Stimulated activated CD4-positive, alpha-beta T cell treated with anti-CD3 and anti-CD28 coated beads, TNF-alpha, amount 100 ng/mL, for 24 hours (primary cell): ENCODE measurements around the gene CFHR5.
"Not testable (repeated sequence)": the region's sequence is repeated elsewhere in the genome, so short reads cannot be mapped to it uniquely, and the experiment has no call there.

Source experiments
- DNase-seq, 3 experiments: peaks; one replicate each; pipeline ENCODE4 v3.0.0-alpha.2; 2020; ENCODE audit warnings: low read depth in 3 of 3

CFHR5 gene

DNA sequence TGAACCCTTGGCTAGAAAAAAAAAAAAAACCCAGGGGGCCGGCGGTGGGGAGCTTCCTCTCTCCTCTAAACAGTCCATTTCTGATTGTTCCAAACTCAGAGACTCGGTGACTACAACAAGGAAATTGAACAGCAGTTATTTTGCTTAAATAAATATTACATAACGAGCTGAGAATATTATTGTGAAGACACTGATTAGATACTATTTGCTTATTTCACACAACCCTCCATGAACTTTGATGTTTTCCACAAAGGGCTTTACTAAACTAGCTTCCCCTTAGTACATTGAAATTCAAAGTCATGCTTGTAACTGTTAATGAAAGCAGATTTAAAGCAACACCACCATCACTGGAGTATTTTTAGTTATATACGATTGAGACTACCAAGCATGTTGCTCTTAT, at the start of gene CFHR5:
Gene CFHR5 (plus strand): TSS at position 279 of the 400 bp plus-strand sequence. CDS start 109 bp downstream, at position 388.
- DNase-seq, result no peak

DNA sequence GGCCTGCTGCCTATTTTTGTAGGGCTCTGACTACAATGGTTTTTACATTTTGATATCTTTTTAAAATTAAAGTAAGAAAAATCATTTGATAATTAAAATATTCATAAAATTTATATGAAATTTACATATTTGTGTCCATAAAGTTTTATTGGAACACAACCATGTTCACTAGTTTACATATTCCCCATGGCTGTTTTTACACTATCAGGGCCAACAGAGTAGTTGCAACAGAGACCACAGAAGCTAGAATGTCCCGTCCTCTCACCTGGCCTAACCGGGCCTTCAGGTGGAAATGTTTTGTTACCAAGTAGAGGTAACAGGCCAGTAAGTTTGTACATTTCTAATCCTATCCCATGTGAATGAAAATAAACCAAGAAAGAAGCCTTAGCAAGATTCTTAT, 44.5 kb upstream of the CFHR5 start:
- DNase-seq, result not testable (repeated sequence)

DNA sequence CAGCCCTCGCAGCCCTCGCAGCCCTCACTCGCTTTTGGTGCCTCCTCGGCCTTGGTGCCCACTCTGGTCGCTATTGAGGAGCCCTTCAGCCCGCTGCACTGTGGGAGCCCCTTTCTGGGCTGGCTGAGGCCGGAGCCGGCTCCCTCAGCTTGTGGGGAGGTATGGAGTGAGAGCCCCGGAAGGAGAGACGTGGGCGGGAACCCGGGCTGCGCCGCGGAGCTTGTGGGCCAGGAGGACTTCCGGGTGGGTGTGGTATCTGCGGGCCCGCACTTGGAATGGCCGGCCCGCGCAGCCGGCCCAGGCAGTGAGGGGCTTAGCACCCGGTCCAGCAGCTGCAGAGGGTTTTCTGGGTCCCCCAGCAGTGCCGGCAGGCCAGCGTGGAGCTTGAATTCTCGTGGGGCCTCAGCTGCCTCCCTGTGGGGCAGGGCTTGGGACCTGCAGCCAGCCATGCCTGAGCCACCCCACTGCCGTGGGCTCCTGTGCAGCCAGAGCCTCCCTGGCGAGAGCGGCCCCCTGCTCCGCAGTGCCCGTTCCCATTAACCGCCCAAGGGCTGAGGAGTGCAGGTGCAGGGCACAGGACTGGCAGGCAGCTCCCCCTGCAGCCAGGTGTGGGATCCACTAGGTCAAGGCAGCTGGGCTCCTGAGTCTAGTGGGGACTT, 43.7 kb upstream of the CFHR5 start:
- DNase-seq, result no peak

DNA sequence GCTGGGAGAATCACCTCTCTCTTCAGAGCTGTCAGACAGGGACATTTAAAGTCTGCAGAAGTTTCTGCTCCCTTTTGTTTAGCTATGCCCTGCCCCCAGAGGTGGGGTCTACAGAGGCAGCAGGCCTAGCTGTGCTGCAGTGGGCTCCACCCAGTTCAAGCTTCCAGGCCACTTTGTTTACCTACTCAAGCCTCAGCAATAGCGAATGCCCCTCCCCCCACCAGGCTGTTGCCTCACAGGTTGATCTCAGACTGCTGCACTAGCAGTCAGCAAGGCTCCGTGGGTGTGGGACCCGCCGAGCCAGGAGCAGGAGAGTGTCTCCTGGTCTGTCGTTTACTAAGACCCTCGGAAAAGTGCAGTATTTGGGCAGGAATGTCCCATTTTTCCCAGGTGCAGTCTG, 35.9 kb upstream of the CFHR5 start:
- DNase-seq, result not testable (repeated sequence)

DNA sequence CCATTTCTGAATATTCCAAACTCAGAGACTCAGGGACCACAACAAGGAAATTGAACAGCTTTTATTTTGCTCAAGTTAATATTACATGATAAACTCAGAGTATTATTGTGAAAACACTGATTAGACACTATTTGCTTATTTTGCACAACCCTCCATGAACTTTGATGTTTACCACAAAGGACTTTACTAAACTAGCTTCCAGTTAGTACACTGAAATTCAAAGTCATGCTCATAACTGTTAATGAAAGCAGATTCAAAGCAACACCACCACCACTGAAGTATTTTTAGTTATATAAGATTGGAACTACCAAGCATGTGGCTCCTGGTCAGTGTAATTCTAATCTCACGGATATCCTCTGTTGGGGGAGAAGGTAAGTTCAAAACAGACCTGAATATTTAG, 33.8 kb upstream of the CFHR5 start, which contains the start of gene CFHR2:
Gene CFHR2 (plus strand): TSS at position 171 of the 400 bp plus-strand sequence. CDS start 143 bp downstream, at position 314.
- DNase-seq, result not testable (repeated sequence)

DNA sequence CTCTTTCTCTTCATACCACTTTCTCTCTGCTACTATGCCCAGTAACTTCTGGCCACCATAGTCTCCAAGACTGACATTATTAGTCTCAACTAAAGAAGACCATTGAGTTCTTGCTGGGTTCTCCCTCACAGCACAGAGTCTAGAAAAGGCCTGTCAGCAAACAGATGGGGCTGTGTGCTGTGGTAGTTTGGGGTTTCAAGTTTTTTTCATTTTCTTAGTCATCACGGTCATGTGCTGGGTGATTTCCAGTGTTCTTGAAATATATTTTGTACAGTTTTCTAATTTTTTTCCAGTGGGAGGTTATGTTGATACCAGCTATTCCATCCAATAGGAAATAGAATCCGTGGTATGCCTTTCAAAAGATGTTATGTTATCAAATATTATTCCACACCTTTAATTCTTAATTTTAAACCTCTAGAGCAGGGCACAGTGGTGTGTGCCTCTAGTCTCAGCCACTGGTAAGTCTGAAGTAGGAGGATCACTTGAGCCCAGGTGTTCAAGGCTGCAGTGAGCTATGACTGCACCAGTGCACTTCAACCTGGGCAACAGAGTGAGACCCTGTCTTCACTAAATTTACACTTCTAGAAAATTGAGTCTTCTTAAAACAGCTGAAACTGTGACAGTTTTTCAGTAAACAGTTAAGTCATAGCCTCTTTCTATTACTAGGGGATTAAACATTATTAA, 25.5 kb upstream of the CFHR5 start:
- DNase-seq, result no peak

DNA sequence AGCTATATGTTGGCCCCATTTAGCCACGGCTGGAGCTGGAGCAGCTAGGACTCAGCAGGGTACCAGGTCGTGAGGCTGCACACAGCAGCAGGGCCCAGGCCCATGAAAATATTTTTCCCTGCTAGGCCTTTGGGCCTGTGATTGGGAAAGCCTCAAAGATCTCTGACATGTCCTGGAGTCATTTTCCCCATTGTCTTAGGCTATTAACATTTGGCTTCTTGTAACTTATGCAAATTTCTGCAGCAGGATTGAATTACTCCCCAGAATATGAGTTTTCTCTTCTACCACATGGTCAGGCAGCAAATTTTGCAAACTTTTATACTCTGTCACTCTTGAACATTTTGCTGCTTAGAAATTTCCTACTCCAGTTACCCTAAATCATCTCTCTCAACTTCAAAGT, 22.6 kb upstream of the CFHR5 start:
- no peak for DNase-seq

DNA sequence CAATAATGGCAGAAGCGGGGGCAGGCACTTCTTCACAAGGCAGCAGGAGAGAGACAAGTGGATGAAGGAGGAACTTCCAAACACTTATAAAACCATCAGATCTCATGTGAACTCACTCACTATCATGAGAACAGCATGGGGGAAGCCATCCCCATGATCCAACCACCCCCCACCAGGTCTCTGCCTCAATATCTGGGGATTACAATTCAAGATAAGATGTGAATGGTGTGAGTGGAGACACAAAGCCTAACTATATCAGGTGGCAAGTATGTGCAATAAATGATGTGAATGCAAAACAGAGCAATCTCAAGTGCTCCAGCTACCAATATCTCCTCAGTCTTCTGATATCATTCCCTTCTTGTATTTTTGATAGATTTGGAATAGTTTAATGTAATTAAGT, 21.4 kb upstream of the CFHR5 start:
- DNase-seq, result no peak

DNA sequence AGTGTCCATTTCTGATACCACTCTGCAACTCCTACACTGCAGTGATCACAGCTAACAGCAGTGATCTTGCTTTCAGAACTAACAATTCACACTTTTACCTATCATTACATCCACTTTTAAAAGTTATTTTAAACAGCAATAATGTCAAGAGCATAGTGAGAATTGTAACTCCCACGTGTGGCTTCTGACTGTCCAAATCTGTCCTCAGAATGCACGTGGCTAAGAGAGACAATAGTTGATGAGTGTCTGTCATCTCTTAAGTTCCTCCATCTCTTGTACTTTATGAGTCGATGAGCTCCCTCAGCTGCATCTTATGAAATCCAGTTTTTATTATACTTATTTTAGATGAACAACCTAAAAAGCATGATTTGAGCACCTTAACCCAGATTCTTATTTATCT, 16.5 kb upstream of the CFHR5 start:
- no peak for DNase-seq

DNA sequence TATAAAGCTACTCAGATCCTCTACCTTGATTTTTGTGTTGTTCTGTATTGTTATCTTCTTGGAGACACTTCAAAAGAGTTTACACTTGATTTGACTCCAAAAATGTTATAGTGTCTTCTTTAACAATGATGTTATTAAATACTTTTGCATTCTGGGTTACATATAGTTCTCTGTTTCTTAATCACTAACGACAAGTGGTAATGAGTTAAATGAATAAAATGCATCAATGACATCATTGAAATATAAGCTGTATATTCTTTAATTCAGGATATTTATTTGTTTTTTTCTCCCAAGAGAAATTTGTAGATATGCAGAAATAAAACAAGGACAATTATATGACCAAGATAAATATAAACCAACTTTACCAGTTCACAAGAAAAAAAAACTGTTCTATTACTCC, 7.2 kb upstream of the CFHR5 start:
- DNase-seq, result no peak

DNA sequence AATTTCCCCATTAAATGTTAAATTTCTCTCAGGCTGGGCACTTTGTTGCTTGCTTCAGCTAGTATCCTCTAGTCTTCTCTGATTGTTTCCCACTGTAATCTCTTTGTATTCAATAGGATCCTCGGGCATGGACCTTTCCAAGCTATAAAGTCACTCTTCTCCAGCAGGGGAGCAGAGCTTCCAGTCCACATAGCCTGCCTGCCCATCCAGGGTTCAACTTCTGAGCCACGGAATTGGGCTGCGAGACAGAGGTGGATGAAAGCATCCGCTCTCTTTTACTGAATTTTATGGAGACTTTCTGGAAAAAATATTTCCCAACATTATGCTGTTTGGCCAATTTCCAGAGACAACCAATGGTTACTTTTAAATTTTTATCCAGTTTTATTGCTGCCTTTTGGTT, 1.1 kb upstream of the CFHR5 start:
- DNase-seq, result no peak

DNA sequence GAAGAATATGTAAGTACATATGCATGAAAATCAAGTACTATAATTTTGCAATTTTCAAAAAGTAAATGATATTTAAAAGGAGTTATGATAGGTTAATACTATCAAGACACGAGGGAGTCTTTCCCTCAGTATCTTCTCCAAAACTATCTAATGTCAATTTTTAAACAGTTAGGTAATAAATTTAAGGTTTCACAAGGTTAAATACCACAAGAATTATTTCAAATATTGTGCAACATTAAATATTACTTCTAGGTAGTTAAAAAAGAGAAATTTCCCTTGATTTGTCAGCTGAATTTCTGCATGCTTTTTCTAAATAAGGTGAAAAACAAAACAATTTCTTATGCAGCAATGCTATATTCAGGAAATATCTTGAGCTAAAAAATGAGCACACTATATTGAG, 3.5 kb downstream of the CFHR5 start:
- no peak for DNase-seq

DNA sequence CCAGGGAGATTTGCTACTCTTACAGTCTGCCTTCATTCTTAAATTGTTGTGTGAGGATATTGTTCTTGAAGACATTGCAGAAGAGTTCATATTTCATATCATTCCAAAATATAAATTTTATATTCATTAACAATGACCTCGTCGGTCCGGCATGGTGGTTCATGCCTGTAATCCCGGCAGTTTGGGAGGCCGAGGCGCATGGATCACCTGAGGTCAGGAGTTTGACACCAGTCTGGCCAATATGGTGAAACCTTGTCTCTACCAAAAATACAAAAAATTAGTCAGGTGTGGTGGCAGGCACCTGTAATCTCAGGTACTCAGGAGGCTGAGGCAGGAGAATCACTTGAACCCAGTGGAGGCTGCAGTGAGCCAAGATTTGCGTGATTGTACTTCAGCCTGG, 4.9 kb downstream of the CFHR5 start:
- DNase-seq, result not testable (repeated sequence)

DNA sequence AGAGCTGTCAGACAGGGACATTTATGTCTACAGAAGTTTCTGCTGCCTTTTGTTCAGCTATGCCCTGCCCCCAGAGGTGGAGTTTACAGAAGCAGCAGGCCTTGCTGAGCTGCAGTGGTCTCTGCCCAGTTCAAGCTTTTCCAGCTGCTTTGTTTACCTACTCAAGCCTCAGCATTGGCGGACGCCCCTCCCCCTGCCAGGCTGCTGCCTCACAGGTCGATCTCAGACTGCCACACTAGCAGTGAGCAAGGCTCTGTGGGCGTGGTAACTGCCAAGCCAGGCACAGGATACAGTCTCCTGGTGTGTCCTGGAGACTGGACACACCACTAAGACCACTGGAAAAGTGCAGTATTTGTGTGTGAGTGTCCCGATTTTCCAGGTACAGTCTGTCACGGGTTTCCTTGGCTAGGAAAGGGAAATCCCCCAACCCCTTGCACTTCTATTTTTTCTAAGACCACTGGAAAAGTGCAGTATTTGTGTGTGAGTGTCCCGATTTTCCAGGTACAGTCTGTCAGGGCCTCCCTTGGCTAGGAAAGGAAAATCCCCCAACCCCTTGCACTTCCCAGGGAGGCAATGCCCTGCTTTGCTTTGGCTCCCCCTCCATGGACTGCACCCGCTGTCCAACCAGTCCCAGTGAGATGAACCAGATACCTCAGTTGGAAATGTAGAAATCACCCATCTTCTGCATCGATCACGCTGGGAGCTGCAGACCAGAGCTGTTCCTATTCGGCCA, 14.7 kb downstream of the CFHR5 start:
- not testable (repeated sequence) for DNase-seq

DNA sequence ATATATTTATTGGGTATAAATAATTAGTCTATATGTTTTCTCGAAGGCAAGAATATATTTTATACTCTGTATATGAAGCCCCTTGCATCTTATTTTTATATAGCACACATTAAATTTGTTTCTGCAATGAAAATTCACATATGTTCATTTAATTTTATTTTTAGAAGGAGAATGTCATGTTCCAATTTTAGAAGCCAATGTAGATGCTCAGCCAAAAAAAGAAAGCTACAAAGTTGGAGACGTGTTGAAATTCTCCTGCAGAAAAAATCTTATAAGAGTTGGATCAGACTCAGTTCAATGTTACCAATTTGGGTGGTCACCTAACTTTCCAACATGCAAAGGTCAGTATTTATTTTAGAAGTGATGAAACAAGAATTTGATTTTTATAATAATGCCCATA, 16.6 kb downstream of the CFHR5 start:
- DNase-seq, result no peak

DNA sequence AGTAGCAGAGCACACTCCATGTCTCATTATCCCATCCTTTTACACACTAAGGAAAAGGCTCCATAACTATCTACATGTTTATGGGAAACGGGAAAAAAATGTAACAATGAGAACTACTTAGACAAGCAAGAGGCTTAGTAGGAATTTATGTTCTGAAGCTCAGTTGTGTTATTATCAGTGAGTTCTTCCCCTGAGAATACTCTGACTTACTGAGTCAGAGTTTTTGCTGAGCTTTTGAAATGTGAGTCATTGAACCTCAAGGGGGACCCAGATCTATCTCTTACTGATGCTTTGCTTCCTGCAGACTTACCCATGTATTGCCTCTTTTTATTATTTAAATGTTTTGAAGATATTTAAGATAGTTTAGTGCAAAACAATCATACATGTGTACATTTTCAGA, 20.1 kb downstream of the CFHR5 start:
- DNase-seq, result no peak

DNA sequence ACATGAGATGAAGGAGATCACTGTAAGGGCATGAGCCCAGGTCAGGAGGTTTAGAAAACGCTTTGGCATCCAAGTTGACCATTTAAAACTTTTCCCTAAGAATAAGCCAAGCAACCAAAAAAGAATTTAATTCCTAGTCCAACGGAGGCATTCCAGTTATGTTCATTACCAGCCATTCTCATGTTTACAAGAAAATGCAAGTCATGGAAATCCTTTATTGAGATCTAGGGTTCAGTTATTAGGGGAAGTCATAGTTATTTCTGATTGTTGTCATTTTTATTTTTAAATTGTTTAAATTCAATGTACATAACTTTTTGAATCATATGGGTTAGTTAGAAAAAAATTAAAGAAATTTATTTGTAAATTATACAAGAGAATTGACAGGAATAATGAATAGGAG, 24.5 kb downstream of the CFHR5 start:
- no peak for DNase-seq

DNA sequence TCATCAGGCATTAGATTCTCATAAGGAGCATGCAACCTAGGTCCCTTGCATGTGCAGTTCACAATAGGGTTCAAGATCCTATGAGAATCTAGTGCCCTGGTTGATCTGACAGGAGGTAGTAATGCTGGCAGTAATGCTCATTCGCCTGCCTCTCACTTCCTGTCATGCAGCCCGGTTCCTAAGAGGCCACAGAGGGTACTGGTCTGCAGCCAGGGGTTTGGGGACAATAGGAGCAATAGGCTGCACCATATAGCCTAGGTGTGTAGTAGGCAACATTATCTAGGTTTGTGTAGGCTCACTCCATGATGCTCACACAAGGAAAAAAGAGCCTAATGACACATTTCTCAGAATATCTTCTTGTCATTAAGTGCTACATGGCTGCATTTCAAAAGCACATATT, 25.8 kb downstream of the CFHR5 start:
- DNase-seq, result no peak

DNA sequence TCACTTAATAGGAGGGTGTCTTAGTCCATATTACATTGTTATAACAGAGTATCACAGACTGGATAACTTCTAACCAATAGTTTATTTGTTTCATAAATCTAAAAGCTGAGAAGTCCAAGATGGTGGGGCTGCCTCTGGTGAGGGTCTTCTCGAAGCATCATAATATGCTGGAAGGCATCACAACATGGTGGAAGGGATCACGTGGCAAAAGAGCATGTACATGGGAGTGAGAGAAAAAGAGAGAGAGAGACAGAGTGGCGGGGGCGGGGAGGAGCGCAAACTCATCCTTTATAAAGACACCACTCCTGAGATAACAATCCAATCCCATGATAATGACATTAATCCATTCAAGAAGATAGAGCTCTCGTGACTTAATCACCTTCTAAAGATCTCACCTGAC, 31.5 kb downstream of the CFHR5 start:
- DNase-seq, result no peak

DNA sequence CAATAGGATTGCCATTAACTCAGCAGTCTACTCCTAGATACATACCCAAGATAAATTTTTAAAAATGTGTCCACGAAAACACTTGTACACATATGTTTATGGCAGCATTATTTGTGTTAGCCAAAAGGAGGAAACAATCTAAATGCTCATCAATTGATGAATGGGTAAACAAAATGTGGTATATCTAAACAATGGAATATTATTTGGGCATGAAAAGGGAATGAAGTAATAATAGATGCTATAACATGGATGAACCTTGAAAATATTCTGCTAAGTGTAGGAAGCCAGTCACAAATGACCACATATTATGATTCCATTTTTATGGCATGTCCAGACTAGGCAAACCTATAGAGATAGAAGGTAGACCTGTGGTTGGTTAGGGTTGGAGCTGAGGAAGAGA, 34.3 kb downstream of the CFHR5 start:
- no peak for DNase-seq

DNA sequence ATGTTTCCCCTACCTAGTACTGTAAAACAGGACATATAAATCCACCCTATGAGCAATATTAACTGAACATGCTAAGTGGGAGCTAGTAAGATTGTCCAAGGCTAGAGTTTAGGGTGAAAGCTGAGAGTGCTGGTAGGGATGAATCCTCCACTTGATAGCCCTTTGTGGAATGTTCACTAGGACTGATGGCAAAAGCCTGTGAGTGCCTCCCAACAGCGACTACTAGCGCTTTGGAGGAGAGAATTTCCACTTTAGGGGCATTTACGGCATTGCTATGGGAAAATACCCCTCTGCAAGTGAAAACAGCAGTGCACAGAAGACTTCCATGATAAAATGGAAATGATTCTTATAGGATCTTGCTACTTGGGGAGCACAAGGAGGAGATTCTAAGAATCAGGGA, 35.9 kb downstream of the CFHR5 start:
- no peak for DNase-seq

DNA sequence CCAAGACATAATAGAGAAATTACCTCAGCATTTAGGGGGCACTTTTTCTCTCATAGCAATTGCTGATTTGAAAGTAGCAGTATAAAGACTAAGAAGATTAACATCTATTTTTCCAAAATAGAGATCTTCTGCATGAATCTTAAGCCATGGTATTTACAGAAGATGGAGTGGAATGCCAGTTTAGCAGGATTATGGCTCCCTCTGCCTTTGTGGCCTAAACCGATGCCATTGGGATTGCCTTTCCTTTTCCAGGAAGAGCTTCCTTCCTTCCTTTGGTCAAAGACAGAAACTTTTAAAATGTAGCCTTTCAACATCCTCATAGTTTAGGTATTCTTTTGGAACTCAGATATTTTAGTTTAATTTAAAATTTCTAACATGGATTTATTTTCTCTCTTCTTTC, 39.4 kb downstream of the CFHR5 start:
- no peak for DNase-seq

DNA sequence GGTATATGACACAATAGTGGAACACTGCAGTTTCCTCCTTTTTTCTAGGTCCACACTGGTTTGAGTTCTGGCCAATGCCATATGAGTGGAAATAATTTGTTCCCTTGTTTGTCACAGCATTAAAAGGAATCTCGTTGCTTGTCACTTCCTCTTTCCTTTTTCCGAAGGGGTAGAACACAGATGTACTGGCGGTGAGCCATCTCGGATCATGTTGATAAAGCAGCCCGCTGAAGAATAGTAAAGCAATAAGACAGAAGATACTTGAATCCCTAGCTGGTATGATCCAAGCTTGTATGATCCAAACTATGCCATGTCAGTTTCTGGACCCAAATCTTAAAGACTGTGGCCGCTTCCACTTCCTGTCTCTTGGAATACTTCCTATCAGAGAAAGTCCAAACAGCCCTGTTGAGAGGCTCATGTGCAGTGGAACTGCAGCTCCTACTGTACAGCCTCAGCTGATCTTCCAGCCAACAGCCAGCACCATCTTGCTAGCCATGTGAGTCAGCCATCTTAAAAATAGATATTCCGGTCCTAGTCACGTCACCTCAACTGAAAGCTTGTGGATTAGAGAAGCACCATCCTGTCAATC, 40.3 kb downstream of the CFHR5 start:
- no peak for DNase-seq
